ENCODE results near the gene ZMIZ1. TPM values are rescaled to one million over a fixed set of nuclear protein-coding genes. Genes with fewer than 3 reads are reported as not detected.

The ZMIZ1 gene
- total RNA-seq, 4 donors from 2014 or later = 18.7 to 188 (median 36.7) TPM

- H3K4me3 ChIP-seq = no peak overlapping the region
- peaks cover 0 to 6% of the 10 kb centered on the region in 2 donors for H3K4me1 ChIP-seq
- TF ChIP-seq CTCF (IDR thresholded peaks at IDR 0.05) (no peak), POLR2A (IDR thresholded peaks at IDR 0.05) (no peak)
- no peaks in the 10 kb centered on the region for H3K9me3 ChIP-seq
- no peaks in the 10 kb centered on the region for H3K27me3 ChIP-seq
- DNase-seq = no peak
- H3K27ac ChIP-seq = no peak overlapping the region
- H3K36me3 ChIP-seq = no peaks in the 10 kb centered on the region
- intact Hi-C loops (cut with DNase I; ENCODE audit: low total_unique reads) = no loop called here
Measured at GRCh38 chr10:79351332-79351731, 282.6 kb downstream of the ZMIZ1 start.

GRCh38 chr10:79352035-79352877, 283.5 kb downstream of the ZMIZ1 start:
- Histone ChIP-seq H3K4me3 (no peak overlapping the region), H3K4me1 (peaks cover 0 to 6% of the 10 kb centered on the region in 2 donors), H3K27me3 (no peaks in the 10 kb centered on the region), H3K9me3 (no peaks in the 10 kb centered on the region), H3K27ac (no peak overlapping the region), H3K36me3 (no peaks in the 10 kb centered on the region)
- intact Hi-C loops (cut with DNase I; ENCODE audit: low total_unique reads) = no loop called here
- TF ChIP-seq CTCF (IDR thresholded peaks at IDR 0.05) = no peak
- no peak for TF ChIP-seq POLR2A (IDR thresholded peaks at IDR 0.05)
- DNase-seq = no peak

DNA sequence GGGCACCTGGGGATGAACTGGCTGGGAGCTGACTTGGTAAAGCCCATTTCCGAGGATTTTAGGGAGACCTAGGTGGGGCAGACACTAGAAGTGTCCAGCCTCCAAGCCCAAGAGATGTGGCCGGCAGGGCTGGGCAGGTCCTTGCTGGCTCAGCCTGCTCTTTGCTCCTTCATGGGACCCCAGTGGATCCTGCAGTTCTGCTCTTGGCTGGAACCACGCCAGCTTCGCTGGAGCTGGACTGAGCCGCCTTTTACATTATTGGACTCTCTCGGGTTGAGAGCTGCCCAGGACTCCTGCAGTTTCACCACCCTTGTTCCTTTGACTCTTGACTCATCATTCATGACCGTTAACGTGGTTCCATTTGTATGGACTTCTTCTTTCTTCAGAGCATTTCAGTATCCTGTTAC, 284.2 kb downstream of the ZMIZ1 start:
- H3K4me3 ChIP-seq = no peak overlapping the region
- no peak overlapping the region for H3K27ac ChIP-seq
- H3K36me3 ChIP-seq = no peaks in the 10 kb centered on the region
- intact Hi-C loops (cut with DNase I; ENCODE audit: low total_unique reads) = no loop called here
- H3K27me3 ChIP-seq = no peaks in the 10 kb centered on the region
- no peaks in the 10 kb centered on the region for H3K9me3 ChIP-seq
- TF ChIP-seq CTCF (IDR thresholded peaks at IDR 0.05) = no peak
- no peak for TF ChIP-seq POLR2A (IDR thresholded peaks at IDR 0.05)
- no peak for DNase-seq
- peaks cover 0 to 6% of the 10 kb centered on the region in 2 donors for H3K4me1 ChIP-seq

DNA sequence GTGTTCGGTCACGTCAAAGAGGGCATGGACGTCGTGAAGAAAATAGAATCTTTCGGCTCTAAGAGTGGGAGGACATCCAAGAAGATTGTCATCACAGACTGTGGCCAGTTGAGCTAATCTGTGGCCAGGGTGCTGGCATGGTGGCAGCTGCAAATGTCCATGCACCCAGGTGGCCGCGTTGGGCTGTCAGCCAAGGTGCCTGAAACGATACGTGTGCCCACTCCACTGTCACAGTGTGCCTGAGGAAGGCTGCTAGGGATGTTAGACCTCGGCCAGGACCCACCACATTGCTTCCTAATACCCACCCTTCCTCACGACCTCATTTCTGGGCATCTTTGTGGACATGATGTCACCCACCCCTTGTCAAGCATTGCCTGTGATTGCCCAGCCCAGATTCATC, 285.0 kb downstream of the ZMIZ1 start:
- DNase-seq = no peak
- no peaks in the 10 kb centered on the region for H3K36me3 ChIP-seq

More for the DNA sequence above, 285.0 kb downstream of the ZMIZ1 start:
- intact Hi-C loops (cut with DNase I; ENCODE audit: low total_unique reads) = no loop called here
- H3K27me3 ChIP-seq = no peaks in the 10 kb centered on the region
- peaks cover 0 to under 1% of the 10 kb centered on the region in 2 donors for H3K4me1 ChIP-seq
- H3K9me3 ChIP-seq = no peaks in the 10 kb centered on the region
- H3K4me3 ChIP-seq = no peak overlapping the region
- TF ChIP-seq POLR2A (IDR thresholded peaks at IDR 0.05) = no peak
- TF ChIP-seq CTCF (IDR thresholded peaks at IDR 0.05) = no peak
- H3K27ac ChIP-seq = no peak overlapping the region
